ENCODE measurements around the gene TKTL2.
"Not testable (repeated sequence)": the region's sequence is repeated elsewhere in the genome, so short reads cannot be mapped to it uniquely, and the experiment has no call there.

GRCh38 chr4:163447023-163447422 lies 26.5 kb downstream of the TKTL2 start:
- TF ChIP-seq CTCF, EP300 (IDR thresholded peaks at IDR 0.05): not testable (repeated sequence)
